Natural killer cell treated with Interleukin-12 subunit alpha and Interleukin-12 subunit beta and Interleukin-15 and Interleukin-18, amount 100 ng/mL, for 72 hours (primary cell): ENCODE measurements around the gene COX5A. TPM values are rescaled to one million over a fixed set of nuclear protein-coding genes. Genes with fewer than 3 reads are reported as not detected.

Experiments
- ATAC-seq, 2 donors: fragments of 150-1000 bp; cut with Tn5 transposase in 1 of 2; sonication (Bioruptor Pico), chemical (Tn5 transposase) in 1 of 2; 2 replicates each; pipeline ENCODE4 v1.10.0; 2021
- DNase-seq: peaks from one replicate; pipeline ENCODE4 v3.0.0; 2022; ENCODE audit warnings: low spot score
- H3K27ac Mint-ChIP-seq, 2 donors: 1 replicate in 1 of 2; 2 replicates in 1 of 2; pipeline ENCODE4 v1.8.0; 2022; ENCODE audit warnings: mixed read lengths in 2 of 2, mild to moderate bottlenecking in 1 of 2, moderate library complexity in 1 of 2
- H3K27me3 Mint-ChIP-seq, 2 donors: 1 replicate in 1 of 2; 2 replicates in 1 of 2; pipeline ENCODE4 v1.8.0; 2022; ENCODE audit warnings: mixed read lengths in 2 of 2
- H3K36me3 Mint-ChIP-seq: one replicate; pipeline ENCODE4 v1.8.0; 2022; ENCODE audit warnings: mixed read lengths
- H3K4me1 Mint-ChIP-seq, 2 donors: 1 replicate in 1 of 2; 2 replicates in 1 of 2; pipeline ENCODE4 v1.8.0; 2022; ENCODE audit warnings: low read depth in 2 of 2, mixed read lengths in 2 of 2, mild to moderate bottlenecking in 1 of 2
- H3K4me3 Mint-ChIP-seq: one replicate; pipeline ENCODE4 v1.8.0; 2022; ENCODE audit warnings: mixed read lengths
- H3K9me3 Mint-ChIP-seq: 2 replicates; pipeline ENCODE4 v1.8.0; 2022; ENCODE audit warnings: mixed read lengths
- total RNA-seq, 2 donors: library from RNA; stranded (reverse); gene quantifications; one replicate each; pipeline ENCODE4 v1.2.3, GENCODE V29; 2022

Gene COX5A
- 100 to 1,000 TPM; 221 to 229 TPM for total RNA-seq

DNA sequence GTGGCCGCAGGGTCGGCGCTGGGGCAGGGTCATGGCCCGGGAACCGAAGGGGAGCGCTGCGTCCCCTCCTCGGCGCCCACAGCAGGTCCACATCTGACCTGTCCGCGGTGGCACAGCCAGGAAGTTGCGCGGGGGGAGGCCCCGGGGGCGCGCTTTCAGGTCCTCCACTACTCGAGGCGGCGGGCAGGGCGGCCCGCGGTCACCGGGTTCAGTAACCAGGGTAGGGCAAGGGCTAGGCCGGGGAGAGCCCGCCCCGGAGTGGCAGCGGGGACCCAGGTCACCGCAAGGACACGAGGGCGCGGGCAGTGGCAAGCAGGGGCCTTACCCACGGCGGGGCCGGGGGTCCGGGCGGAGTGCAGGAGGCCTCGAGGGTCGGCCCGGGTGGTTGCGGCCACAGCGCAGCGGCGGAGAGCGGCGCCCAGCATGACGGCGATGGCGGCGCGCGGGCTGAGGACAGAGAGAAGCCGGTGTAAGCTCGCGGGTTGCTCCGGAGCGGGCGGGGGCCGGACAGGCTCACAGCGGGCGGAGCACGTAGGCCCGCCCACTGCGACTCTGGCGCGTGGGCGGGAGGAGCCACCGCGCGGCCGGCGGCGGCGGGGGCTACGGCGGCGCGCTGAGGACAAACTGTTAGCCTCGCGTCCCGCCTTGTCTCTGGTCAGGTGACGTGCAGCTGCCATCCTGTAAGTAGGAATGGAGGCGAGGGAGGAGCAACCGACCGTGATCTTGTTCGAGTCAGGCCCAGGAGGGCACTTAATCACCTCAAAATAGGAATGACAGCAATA, at the start of gene COX5A:
Gene COX5A (minus strand): TSS at position 484 of the 782 bp plus-strand sequence. CDS start 59 bp downstream, at position 425.
- ATAC-seq (peak; percentile 98 to 99), DNase-seq (peak; percentile 96)
- Mint-ChIP-seq H3K9me3 (no peaks in the 10 kb centered on the region), H3K27ac (peak within 1 kb of the TSS; percentile 73 to 90), H3K27me3 (no peaks in the 10 kb centered on the region), H3K36me3 (peaks cover 5% of the 10 kb centered on the region), H3K4me3 (peak within 1 kb of the TSS; percentile 96), H3K4me1 (peaks cover 17 to 22% of the 10 kb centered on the region in 2 donors)

DNA sequence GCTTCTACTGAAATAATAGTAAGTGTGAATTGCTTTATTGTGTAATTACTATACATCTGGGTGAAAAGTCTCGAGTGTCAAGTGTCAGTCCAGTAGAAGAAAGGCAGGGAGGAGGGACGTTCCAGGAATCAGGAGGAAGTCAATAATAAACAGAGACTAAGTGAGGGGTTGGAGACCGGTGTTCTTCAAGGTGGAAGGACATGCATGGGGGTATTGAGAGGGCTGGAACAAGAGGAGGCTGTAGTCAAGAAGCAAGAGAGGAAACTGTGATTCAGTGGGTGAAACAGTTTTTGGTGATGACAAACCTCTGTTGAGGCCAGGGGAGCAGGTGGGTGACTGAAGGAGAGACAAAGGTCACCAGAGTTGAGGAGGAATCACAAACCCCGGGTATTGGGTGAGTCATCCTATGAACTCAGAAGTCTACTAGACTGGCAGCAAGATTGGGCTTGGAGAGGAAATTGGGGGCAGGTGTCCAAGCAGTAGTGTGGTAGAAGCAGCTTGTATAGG, 45.9 kb upstream of the COX5A start:
- H3K27ac Mint-ChIP-seq = peak overlapping the region in 1 of 2 donors; percentile 17
- no peaks in the 10 kb centered on the region for H3K36me3 Mint-ChIP-seq
- H3K4me1 Mint-ChIP-seq = peaks cover 5 to 9% of the 10 kb centered on the region in 2 donors
- peaks cover 22 to 43% of the 10 kb centered on the region in 2 donors for H3K27me3 Mint-ChIP-seq
- peak overlapping the region; percentile 33 for H3K4me3 Mint-ChIP-seq
- no peak for DNase-seq
- H3K9me3 Mint-ChIP-seq = no peaks in the 10 kb centered on the region
- ATAC-seq = peak; percentile 72 to 87

DNA sequence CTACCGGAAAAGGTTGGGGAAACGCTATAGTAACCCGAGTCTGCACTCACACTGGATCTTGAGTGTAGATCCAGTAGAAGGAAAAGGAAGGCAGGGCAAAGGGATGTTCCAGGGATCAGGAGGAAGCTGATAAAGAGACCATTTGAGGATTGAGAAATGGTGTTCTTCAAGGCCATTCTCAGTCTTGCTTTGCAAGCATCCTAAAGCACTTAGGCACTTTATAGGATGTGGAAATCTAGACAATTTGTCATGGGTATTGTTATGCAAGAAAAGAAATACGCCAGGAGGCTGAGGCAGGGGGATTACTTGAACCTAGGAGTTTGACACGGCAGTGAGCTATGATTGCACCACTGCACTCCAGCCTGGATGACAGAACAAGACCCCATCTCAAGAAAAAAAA, 44.3 kb upstream of the COX5A start:
- no peak for DNase-seq
- Mint-ChIP-seq H3K27me3 (peaks cover 29 to 49% of the 10 kb centered on the region in 2 donors), H3K36me3 (no peaks in the 10 kb centered on the region), H3K4me1 (peaks cover 5 to 20% of the 10 kb centered on the region in 2 donors), H3K9me3 (no peaks in the 10 kb centered on the region), H3K4me3 (no peak overlapping the region), H3K27ac (no peak overlapping the region)
- ATAC-seq = no peak

DNA sequence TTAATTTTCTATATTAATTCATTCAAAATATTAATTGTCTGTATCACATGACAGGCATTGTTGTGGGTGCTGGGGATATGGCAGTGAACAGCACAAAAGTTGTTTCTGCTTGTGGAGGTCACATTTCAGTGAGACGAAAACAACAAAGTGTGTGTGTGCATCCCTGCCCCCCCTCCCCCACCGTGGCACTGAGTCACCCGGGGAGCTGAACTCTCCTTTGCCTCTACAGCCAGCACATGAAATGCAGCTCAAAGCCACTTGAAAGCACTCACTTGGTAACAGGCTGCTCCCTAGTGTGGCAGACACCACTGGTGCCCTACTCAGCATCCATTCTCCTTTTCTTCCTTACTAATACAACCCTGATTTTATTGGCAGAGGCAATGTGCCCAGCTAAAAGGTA, 40.6 kb upstream of the COX5A start:
- no peak for DNase-seq
- Mint-ChIP-seq H3K27ac (no peak overlapping the region), H3K4me1 (peaks cover under 1 to 12% of the 10 kb centered on the region in 2 donors), H3K9me3 (no peaks in the 10 kb centered on the region), H3K36me3 (no peaks in the 10 kb centered on the region), H3K4me3 (no peak overlapping the region), H3K27me3 (peaks cover 13 to 20% of the 10 kb centered on the region in 2 donors)
- ATAC-seq = peak in 1 of 2 donors; percentile 48

DNA sequence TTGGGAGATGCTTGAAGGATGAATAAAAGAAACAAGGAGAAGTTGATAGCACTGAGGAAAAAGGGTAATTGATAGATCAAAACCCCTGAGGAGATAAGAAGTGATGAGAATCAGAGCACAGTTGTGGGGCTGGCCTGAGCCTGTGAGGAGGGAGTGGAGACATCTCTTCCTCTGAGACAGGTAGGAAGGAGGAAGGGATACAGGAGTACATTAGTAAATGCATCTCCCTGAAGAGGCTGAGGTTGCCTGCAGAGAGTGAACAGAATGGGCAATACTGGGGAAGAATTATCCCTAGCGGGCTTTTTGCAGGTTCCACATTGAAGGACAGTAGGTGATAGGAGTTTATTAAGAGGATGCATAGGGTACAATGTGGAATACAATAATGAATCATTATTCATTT, 40.2 kb upstream of the COX5A start:
- no peak for ATAC-seq
- H3K4me1 Mint-ChIP-seq = peaks cover 0 to 11% of the 10 kb centered on the region in 2 donors
- H3K36me3 Mint-ChIP-seq = no peaks in the 10 kb centered on the region
- no peak for DNase-seq
- no peak overlapping the region for H3K27ac Mint-ChIP-seq
- H3K27me3 Mint-ChIP-seq = peaks cover 13 to 21% of the 10 kb centered on the region in 2 donors
- no peaks in the 10 kb centered on the region for H3K9me3 Mint-ChIP-seq
- no peak overlapping the region for H3K4me3 Mint-ChIP-seq

DNA sequence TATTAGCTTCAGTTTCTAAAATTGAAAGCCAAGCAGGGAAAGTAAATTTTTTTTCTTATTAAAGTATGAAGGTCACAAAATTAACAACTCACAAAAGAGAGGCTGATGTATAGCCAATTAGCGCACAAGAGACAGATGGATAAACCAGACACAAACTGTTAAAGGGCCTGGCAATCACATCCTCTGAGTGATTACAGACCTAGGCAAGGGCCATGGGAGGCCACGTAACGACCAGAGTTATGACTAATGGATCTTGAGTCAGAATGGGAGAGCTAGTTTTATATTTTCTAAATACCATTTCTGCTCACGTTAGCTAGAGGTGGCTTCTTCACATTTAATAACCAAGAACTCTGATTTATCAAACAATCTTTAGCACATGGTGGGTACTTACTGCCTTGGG, 39.7 kb upstream of the COX5A start:
- Mint-ChIP-seq H3K27ac (no peak overlapping the region), H3K4me1 (peaks cover 0 to 11% of the 10 kb centered on the region in 2 donors), H3K36me3 (no peaks in the 10 kb centered on the region), H3K9me3 (no peaks in the 10 kb centered on the region), H3K27me3 (peaks cover 18 to 25% of the 10 kb centered on the region in 2 donors), H3K4me3 (no peak overlapping the region)
- DNase-seq (no peak), ATAC-seq (peak in 1 of 2 donors; percentile 85)

DNA sequence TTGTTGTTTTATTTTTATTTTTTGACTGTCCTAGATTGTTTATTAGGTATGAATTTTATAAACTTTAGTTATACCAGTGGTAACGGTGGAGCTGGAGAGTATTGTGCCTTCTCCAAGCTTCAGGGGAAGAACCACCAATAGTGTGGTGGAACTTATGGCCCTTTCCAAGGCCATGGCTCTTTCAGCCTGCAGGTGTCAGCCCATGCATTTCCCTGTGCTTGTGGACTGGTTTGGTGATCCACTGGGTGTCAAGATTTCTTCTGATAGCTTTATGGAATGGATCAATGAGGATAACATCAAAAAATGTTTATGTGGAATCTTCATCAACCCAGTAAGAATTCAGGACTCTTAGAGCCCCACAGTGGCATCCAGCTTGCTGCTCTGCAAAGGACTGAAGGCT, 38.3 kb upstream of the COX5A start:
- H3K27ac Mint-ChIP-seq = no peak overlapping the region
- H3K4me1 Mint-ChIP-seq = peaks cover 0 to 11% of the 10 kb centered on the region in 2 donors
- ATAC-seq (no peak), DNase-seq (no peak)
- H3K36me3 Mint-ChIP-seq = no peaks in the 10 kb centered on the region
- H3K27me3 Mint-ChIP-seq = peaks cover 15 to 27% of the 10 kb centered on the region in 2 donors
- no peak overlapping the region for H3K4me3 Mint-ChIP-seq
- no peaks in the 10 kb centered on the region for H3K9me3 Mint-ChIP-seq

DNA sequence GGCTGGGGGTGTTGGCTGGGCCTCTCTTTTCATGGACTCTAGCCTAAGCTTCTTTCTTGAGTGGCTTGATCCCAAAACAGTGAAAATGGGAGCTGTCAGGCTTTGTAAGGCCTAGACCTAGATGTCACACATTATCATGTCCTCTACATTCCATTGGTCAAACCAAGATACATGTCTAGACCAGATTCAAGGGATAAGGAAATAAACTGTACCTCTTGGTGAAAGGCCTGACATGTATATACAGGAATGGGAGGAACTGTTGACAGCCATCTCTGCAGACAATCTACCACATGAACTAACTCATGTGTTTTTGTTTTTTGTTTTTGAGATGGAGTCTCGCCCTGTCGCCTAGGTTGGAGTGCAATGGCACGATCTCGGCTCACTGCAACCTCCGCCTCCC, 29.8 kb upstream of the COX5A start:
- no peak for ATAC-seq
- no peaks in the 10 kb centered on the region for H3K9me3 Mint-ChIP-seq
- no peak overlapping the region for H3K27ac Mint-ChIP-seq
- H3K4me3 Mint-ChIP-seq = no peak overlapping the region
- H3K4me1 Mint-ChIP-seq = no peaks in the 10 kb centered on the region
- H3K27me3 Mint-ChIP-seq = peaks cover 8% of the 10 kb centered on the region in 2 donors
- no peak for DNase-seq
- H3K36me3 Mint-ChIP-seq = no peaks in the 10 kb centered on the region

DNA sequence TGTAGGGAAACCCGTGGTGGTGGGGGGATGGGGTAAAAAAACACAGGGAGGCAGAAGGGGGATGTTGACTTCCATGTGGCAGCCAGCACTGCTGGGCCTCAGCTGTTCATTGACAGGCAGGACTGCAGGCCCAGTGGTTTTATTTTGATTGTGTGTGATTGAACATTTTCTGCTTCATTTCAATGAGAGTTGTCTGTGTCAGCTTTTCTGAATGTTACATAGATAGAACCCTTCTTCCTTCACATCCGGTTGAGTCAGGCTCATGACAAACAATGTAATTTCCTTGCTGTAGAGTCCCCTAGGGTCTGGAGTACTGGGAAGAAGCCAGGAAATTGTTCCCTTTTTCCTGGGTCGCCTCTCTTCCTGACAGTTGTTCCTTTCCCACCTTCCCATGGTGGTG, 26.9 kb upstream of the COX5A start:
- Mint-ChIP-seq H3K4me1 (no peaks in the 10 kb centered on the region), H3K27me3 (peaks cover 29 to 30% of the 10 kb centered on the region in 2 donors), H3K36me3 (no peaks in the 10 kb centered on the region), H3K9me3 (no peaks in the 10 kb centered on the region), H3K27ac (no peak overlapping the region), H3K4me3 (no peak overlapping the region)
- peak; percentile 15 for DNase-seq
- ATAC-seq = no peak

DNA sequence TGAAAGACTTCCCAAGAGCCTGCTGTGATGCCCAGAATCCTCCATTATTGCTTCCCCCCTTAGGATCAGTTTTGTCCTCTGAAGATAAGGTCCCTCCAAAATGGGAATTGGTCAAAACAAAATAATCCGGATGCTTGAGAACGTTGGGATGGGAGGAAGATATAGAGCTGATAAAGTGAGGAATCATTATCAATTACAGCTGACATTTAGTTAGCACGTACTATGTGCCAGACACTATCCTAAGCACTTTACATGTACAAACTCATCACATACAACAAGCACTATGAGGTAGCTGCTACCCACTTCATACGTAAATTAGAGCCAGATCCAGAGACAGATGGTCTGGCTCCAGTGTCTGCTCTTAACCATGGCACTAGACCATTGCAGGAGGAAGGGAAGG, 25.3 kb upstream of the COX5A start:
- no peak overlapping the region for H3K4me3 Mint-ChIP-seq
- no peak for ATAC-seq
- H3K4me1 Mint-ChIP-seq = peaks cover 6 to 7% of the 10 kb centered on the region in 2 donors
- H3K36me3 Mint-ChIP-seq = no peaks in the 10 kb centered on the region
- H3K9me3 Mint-ChIP-seq = no peaks in the 10 kb centered on the region
- peaks cover 42 to 44% of the 10 kb centered on the region in 2 donors for H3K27me3 Mint-ChIP-seq
- no peak for DNase-seq
- H3K27ac Mint-ChIP-seq = no peak overlapping the region

DNA sequence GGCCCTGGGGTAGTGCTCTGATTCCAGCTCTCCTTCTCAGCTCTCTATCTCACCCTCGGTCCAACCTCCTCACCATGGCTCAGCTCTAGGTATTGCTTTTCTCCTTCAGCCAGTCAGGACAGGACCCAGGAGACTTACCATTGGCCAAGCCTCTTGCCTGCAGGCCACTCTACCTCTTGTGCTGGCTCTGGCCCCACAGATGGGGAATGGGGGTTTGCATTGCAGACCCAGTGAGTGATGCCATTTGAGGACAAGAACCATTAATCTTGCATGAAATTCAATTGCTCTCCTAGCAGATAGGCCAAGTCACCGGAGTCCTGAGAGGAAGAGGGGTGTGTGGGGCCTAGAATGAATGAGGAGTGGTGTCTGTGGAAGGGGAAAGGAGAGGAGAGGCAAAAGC, 24.8 kb upstream of the COX5A start:
- H3K27me3 Mint-ChIP-seq = peaks cover 45 to 49% of the 10 kb centered on the region in 2 donors

DNA sequence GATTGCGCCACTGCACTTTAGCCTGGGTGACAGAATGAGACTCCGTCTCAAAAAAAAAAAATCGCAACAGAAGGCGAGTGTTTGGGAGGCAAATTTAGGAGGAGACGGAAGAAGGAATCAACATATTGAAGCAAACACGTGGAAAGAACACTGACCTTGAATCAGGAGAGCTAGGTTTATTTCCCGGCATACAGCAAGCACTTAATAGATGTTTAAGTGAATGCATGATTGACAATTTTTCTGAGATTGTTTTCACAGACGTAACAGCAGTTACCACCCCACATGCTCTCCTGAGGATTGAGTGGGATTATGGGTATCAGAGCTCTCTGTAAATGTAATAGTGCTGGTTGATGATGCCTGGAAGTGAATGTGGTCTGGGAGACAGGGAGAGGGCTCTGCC, 24.3 kb upstream of the COX5A start:
- DNase-seq = no peak

More for the DNA sequence above, 24.8 kb upstream of the COX5A start:
- no peaks in the 10 kb centered on the region for H3K36me3 Mint-ChIP-seq
- ATAC-seq = peak in 1 of 2 donors; percentile 32
- DNase-seq = no peak
- H3K4me3 Mint-ChIP-seq = no peak overlapping the region
- no peak overlapping the region for H3K27ac Mint-ChIP-seq
- H3K4me1 Mint-ChIP-seq = peaks cover 6 to 7% of the 10 kb centered on the region in 2 donors
- no peaks in the 10 kb centered on the region for H3K9me3 Mint-ChIP-seq

DNA sequence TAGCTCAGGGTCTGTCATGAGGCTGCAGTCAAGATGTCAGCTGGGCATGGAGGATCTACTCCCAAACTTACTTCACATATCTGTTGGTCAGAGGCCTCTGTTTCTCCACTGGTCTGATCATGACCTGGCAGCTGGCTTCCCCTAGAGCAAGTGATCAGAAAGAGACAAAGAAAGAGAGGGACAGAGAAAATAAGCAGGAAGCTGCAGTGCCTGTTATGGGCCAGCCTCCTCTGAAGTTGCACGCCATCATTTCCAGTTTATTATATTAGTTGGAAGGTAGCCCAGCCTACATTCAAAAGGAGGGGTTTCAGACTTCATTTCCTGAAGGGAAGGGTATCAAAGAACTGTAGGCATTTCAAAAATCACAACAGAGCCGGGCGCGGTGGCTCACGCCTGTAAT, 23.7 kb upstream of the COX5A start:
- Mint-ChIP-seq H3K4me1 (peaks cover 6 to 7% of the 10 kb centered on the region in 2 donors), H3K9me3 (no peaks in the 10 kb centered on the region), H3K4me3 (no peak overlapping the region), H3K27me3 (peaks cover 45 to 51% of the 10 kb centered on the region in 2 donors), H3K36me3 (no peaks in the 10 kb centered on the region), H3K27ac (no peak overlapping the region)
- DNase-seq = peak; percentile 32
- ATAC-seq = no peak

More for the DNA sequence above, 24.3 kb upstream of the COX5A start:
- Mint-ChIP-seq H3K9me3 (no peaks in the 10 kb centered on the region), H3K27me3 (peaks cover 45 to 51% of the 10 kb centered on the region in 2 donors), H3K27ac (no peak overlapping the region), H3K4me3 (no peak overlapping the region), H3K36me3 (no peaks in the 10 kb centered on the region), H3K4me1 (peaks cover 6 to 7% of the 10 kb centered on the region in 2 donors)
- ATAC-seq = no peak

DNA sequence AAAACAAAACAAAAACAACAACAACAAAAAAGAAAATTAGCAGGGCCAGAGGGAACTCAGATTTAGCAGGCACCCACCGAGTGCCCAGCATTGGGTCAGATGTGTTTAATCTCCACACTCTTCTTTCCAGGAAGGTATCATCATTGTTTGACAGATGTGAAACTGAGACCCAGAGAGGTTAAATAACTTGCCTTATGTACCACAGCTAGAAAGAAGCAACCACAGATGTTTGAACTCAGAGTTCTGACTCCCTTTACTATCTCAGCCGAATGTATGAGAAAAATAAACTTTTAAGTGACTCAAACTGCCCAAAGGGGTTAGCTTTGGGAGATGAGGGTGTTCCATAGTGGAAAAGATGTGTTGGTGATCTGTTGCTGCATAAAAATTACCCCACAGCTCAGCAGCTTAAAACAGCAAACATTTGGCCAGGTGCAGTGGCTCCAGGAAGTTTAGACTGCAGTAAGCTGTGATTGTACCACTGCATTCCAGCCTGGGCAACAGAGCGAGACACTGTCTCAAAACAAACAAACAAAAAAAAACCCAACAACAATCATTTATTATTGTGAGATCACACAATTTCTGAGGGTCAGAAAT, 23.2 kb upstream of the COX5A start:
- no peaks in the 10 kb centered on the region for H3K36me3 Mint-ChIP-seq
- peaks cover 45 to 51% of the 10 kb centered on the region in 2 donors for H3K27me3 Mint-ChIP-seq
- DNase-seq (no peak), ATAC-seq (no peak)
- no peak overlapping the region for H3K4me3 Mint-ChIP-seq
- peaks cover 6 to 7% of the 10 kb centered on the region in 2 donors for H3K4me1 Mint-ChIP-seq
- H3K27ac Mint-ChIP-seq = no peak overlapping the region
- H3K9me3 Mint-ChIP-seq = no peaks in the 10 kb centered on the region
